ENCODE measurements around the gene PBLD. TPM values are rescaled to one million over a fixed set of nuclear protein-coding genes. Genes with fewer than 3 reads are reported as not detected.
"Not testable (repeated sequence)": the region's sequence is repeated elsewhere in the genome, so short reads cannot be mapped to it uniquely, and the experiment has no call there.

The PBLD gene
- total RNA-seq, 1 donor from 2014 or later = 1.1 TPM

GRCh38 chr10:68324396-68324795 lies 8.3 kb downstream of the PBLD start:
- intact Hi-C loops (cut with micrococcal nuclease); H3K36me3 Mint-ChIP-seq (ENCODE audit: low read depth); H3K9me3 Mint-ChIP-seq; H3K27me3 Mint-ChIP-seq (ENCODE audit: insufficient read depth); H3K4me3 Mint-ChIP-seq; H3K27ac Mint-ChIP-seq; DNase-seq (ENCODE audit: low spot score): not testable (repeated sequence)
- peaks cover 11% of the 10 kb centered on the region for H3K4me1 Mint-ChIP-seq (ENCODE audit: low read depth)

- peaks cover 18% of the 10 kb centered on the region for H3K9me3 Mint-ChIP-seq
- intact Hi-C loops (cut with micrococcal nuclease) = no loop called here
- no peak overlapping the region for H3K4me3 Mint-ChIP-seq
- DNase-seq (ENCODE audit: low spot score) = no peak
- H3K27ac Mint-ChIP-seq = no peak overlapping the region
- peaks cover 6% of the 10 kb centered on the region for H3K4me1 Mint-ChIP-seq (ENCODE audit: low read depth)
- H3K36me3 Mint-ChIP-seq (ENCODE audit: low read depth) = peaks cover 3% of the 10 kb centered on the region
- H3K27me3 Mint-ChIP-seq (ENCODE audit: insufficient read depth) = no peaks in the 10 kb centered on the region
These were observed 14.2 kb downstream of the PBLD start for GRCh38 chr10:68318331-68319059.

GRCh38 chr10:68315582-68315981 lies 17.1 kb downstream of the PBLD start:
- peaks cover 3% of the 10 kb centered on the region for H3K36me3 Mint-ChIP-seq (ENCODE audit: low read depth)
- H3K4me1 Mint-ChIP-seq (ENCODE audit: low read depth) = peaks cover 6% of the 10 kb centered on the region
- peaks cover 3% of the 10 kb centered on the region for H3K27me3 Mint-ChIP-seq (ENCODE audit: insufficient read depth)
- peaks cover 18% of the 10 kb centered on the region for H3K9me3 Mint-ChIP-seq
- no peak overlapping the region for H3K27ac Mint-ChIP-seq
- intact Hi-C loops (cut with micrococcal nuclease) = no loop called here
- no peak overlapping the region for H3K4me3 Mint-ChIP-seq
- no peak for DNase-seq (ENCODE audit: low spot score)

GRCh38 chr10:68314930-68315329 lies 17.8 kb downstream of the PBLD start:
- intact Hi-C loops (cut with micrococcal nuclease); H3K27me3 Mint-ChIP-seq (ENCODE audit: insufficient read depth); H3K4me1 Mint-ChIP-seq (ENCODE audit: low read depth); DNase-seq (ENCODE audit: low spot score); H3K27ac Mint-ChIP-seq; H3K4me3 Mint-ChIP-seq; H3K36me3 Mint-ChIP-seq (ENCODE audit: low read depth): not testable (repeated sequence)
- peaks cover 18% of the 10 kb centered on the region for H3K9me3 Mint-ChIP-seq

- peaks cover 5% of the 10 kb centered on the region for H3K27me3 Mint-ChIP-seq (ENCODE audit: insufficient read depth)
- H3K27ac Mint-ChIP-seq = no peak overlapping the region
- intact Hi-C loops (cut with micrococcal nuclease) = no loop called here
- DNase-seq (ENCODE audit: low spot score) = no peak
- no peaks in the 10 kb centered on the region for H3K36me3 Mint-ChIP-seq (ENCODE audit: low read depth)
- no peak overlapping the region for H3K4me3 Mint-ChIP-seq
- peaks cover 6% of the 10 kb centered on the region for H3K4me1 Mint-ChIP-seq (ENCODE audit: low read depth)
- peaks cover under 1% of the 10 kb centered on the region for H3K9me3 Mint-ChIP-seq
These were observed 22.2 kb downstream of the PBLD start for GRCh38 chr10:68310531-68310930.

- no peaks in the 10 kb centered on the region for H3K36me3 Mint-ChIP-seq (ENCODE audit: low read depth)
- no peaks in the 10 kb centered on the region for H3K4me1 Mint-ChIP-seq (ENCODE audit: low read depth)
- H3K27ac Mint-ChIP-seq = no peak overlapping the region
- intact Hi-C loops (cut with micrococcal nuclease) = no loop called here
- H3K4me3 Mint-ChIP-seq = no peak overlapping the region
- peaks cover 4% of the 10 kb centered on the region for H3K27me3 Mint-ChIP-seq (ENCODE audit: insufficient read depth)
- H3K9me3 Mint-ChIP-seq = no peaks in the 10 kb centered on the region
- no peak for DNase-seq (ENCODE audit: low spot score)
These were observed 26.9 kb downstream of the PBLD start for GRCh38 chr10:68305854-68306253.

GRCh38 chr10:68303849-68304412 lies 28.8 kb downstream of the PBLD start:
- Mint-ChIP-seq H3K36me3 (ENCODE audit: low read depth) (no peaks in the 10 kb centered on the region), H3K27ac (no peak overlapping the region)

GRCh38 chr10:68302871-68303270 lies 29.9 kb downstream of the PBLD start:
- Mint-ChIP-seq H3K4me1 (ENCODE audit: low read depth) (no peaks in the 10 kb centered on the region), H3K27me3 (ENCODE audit: insufficient read depth) (no peaks in the 10 kb centered on the region), H3K36me3 (ENCODE audit: low read depth) (no peaks in the 10 kb centered on the region), H3K4me3 (no peak overlapping the region), H3K9me3 (no peaks in the 10 kb centered on the region), H3K27ac (no peak overlapping the region)
- intact Hi-C loops (cut with micrococcal nuclease) = loop anchor here (1.0 kb wide), 3 partner anchors 91 to 515 kb away; no protein-coding TSS in a partner anchor
- no peak for DNase-seq (ENCODE audit: low spot score)

More at GRCh38 chr10:68303849-68304412, 28.8 kb downstream of the PBLD start:
- no peaks in the 10 kb centered on the region for H3K4me1 Mint-ChIP-seq (ENCODE audit: low read depth)
- no peaks in the 10 kb centered on the region for H3K9me3 Mint-ChIP-seq
- H3K27me3 Mint-ChIP-seq (ENCODE audit: insufficient read depth) = peaks cover 2% of the 10 kb centered on the region
- no peak overlapping the region for H3K4me3 Mint-ChIP-seq
- no peak for DNase-seq (ENCODE audit: low spot score)
- intact Hi-C loops (cut with micrococcal nuclease) = no loop called here

GRCh38 chr10:68302503-68302823 lies 30.3 kb downstream of the PBLD start:
- Mint-ChIP-seq H3K4me3 (no peak overlapping the region), H3K27ac (no peak overlapping the region), H3K27me3 (ENCODE audit: insufficient read depth) (no peaks in the 10 kb centered on the region), H3K36me3 (ENCODE audit: low read depth) (no peaks in the 10 kb centered on the region), H3K9me3 (no peaks in the 10 kb centered on the region), H3K4me1 (ENCODE audit: low read depth) (no peaks in the 10 kb centered on the region)
- DNase-seq (ENCODE audit: low spot score) = no peak
- intact Hi-C loops (cut with micrococcal nuclease) = loop anchor here (1.0 kb wide), 3 partner anchors 90 to 514 kb away; no protein-coding TSS in a partner anchor

GRCh38 chr10:68301790-68302502 lies 30.8 kb downstream of the PBLD start:
- no peak overlapping the region for H3K27ac Mint-ChIP-seq
- no peak for DNase-seq (ENCODE audit: low spot score)
- no peaks in the 10 kb centered on the region for H3K27me3 Mint-ChIP-seq (ENCODE audit: insufficient read depth)
- H3K9me3 Mint-ChIP-seq = no peaks in the 10 kb centered on the region
- H3K4me3 Mint-ChIP-seq = no peak overlapping the region
- no peaks in the 10 kb centered on the region for H3K4me1 Mint-ChIP-seq (ENCODE audit: low read depth)
- intact Hi-C loops (cut with micrococcal nuclease) = loop anchor here (1.0 kb wide), 3 partner anchors 90 to 514 kb away; no protein-coding TSS in a partner anchor
- no peaks in the 10 kb centered on the region for H3K36me3 Mint-ChIP-seq (ENCODE audit: low read depth)

- no peaks in the 10 kb centered on the region for H3K36me3 Mint-ChIP-seq (ENCODE audit: low read depth)
- DNase-seq (ENCODE audit: low spot score) = no peak
- intact Hi-C loops (cut with micrococcal nuclease) = no loop called here
- H3K4me3 Mint-ChIP-seq = no peak overlapping the region
- no peaks in the 10 kb centered on the region for H3K9me3 Mint-ChIP-seq
- H3K27me3 Mint-ChIP-seq (ENCODE audit: insufficient read depth) = no peaks in the 10 kb centered on the region
- H3K27ac Mint-ChIP-seq = no peak overlapping the region
- no peaks in the 10 kb centered on the region for H3K4me1 Mint-ChIP-seq (ENCODE audit: low read depth)
These were observed 31.4 kb downstream of the PBLD start for GRCh38 chr10:68301301-68301700.

GRCh38 chr10:68296843-68297663 lies 35.7 kb downstream of the PBLD start:
- Mint-ChIP-seq H3K4me3 (no peak overlapping the region), H3K27ac (no peak overlapping the region), H3K27me3 (ENCODE audit: insufficient read depth) (no peaks in the 10 kb centered on the region), H3K9me3 (no peaks in the 10 kb centered on the region), H3K36me3 (ENCODE audit: low read depth) (no peaks in the 10 kb centered on the region), H3K4me1 (ENCODE audit: low read depth) (no peaks in the 10 kb centered on the region)
- intact Hi-C loops (cut with micrococcal nuclease) = no loop called here
- DNase-seq (ENCODE audit: low spot score) = no peak

All from activated T-helper 1 cell treated with anti-CD3 and anti-CD28 coated beads, Interleukin-12 subunit alpha, Interleukin-12 subunit beta, Interleukin-2, Interleukin-4 antibody, amounts not matched to agents 30 ng/mL and 10 ng/mL and 1 ng/mL, durations not matched to agents 14 hours and 24 hours and 36 hours (primary cell).